GM12872 (cell line): Measurements from ENCODE around the gene PRDM10.

Experiments used
- CTCF ChIP-seq: IDR thresholded peaks from 3 replicates; pipeline ENCODE4 v1.5.1; 2011; ENCODE audit warnings: low read depth, mild to moderate bottlenecking, low read length, moderate library complexity; ENCODE audit not compliant: insufficient read depth

PRDM10 gene

GRCh38 chr11:129985823-129986222, 16.8 kb downstream of the PRDM10 start:
- TF ChIP-seq CTCF = no peak

DNA sequence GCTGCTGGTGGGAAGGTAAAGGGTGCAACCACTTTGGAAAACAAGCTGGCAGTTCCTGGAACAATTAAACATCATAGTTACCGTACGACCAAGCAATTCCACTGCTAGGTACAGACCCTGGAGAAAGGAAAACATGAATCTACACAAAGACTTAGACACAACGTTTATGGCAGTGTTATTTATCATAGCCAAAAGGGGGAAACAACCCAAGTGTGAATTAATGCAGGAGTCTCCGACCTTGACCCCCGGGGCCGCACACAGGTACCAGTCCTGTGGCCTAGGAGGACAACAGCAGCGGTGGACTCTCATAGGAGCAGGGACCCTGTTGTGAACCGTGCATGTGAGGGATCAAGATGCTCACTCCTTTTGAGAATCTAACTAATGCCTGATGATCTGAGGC, 22.5 kb downstream of the PRDM10 start:
- no peak for TF ChIP-seq CTCF

- TF ChIP-seq CTCF = no peak
Observed at GRCh38 chr11:129979046-129979605, 23.5 kb downstream of the PRDM10 start.

GRCh38 chr11:129978447-129978846, 24.2 kb downstream of the PRDM10 start:
- TF ChIP-seq CTCF = no peak

GRCh38 chr11:129976328-129976727, 26.3 kb downstream of the PRDM10 start:
- no peak for TF ChIP-seq CTCF

- TF ChIP-seq CTCF = no peak
Observed at GRCh38 chr11:129975543-129975942, 27.1 kb downstream of the PRDM10 start.

DNA sequence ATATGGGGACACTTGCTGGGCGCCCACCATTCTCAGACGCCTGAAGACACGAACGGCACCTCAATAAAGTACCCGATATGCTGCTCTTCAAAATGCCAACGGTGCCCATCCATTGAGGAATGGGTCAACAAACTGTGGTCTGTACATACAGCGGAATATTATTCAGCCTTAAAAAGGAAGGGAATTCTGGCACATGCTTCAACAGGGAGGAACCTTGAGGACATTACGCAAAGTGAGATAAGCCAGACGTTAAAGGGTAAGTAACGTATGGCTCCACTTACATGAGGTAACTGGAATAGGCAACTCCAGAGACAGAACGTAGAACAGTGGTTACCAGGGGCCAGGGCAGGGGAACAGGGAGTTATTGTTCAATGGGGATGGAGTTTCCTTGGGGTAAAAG, 28.0 kb downstream of the PRDM10 start:
- TF ChIP-seq CTCF = no peak
